Measurements from ENCODE around the gene PAK2.
"Not testable (repeated sequence)": the region's sequence is repeated elsewhere in the genome, so short reads cannot be mapped to it uniquely, and the experiment has no call there.

GRCh38 chr3:196874511-196875094 lies 134.9 kb downstream of the PAK2 start:
- TF ChIP-seq POLR2A (IDR thresholded peaks at IDR 0.05; ENCODE audit: low read depth); CTCF (IDR thresholded peaks at IDR 0.05): not testable (repeated sequence)
